Measurements from ENCODE around the gene MGAT1.
"Not testable (repeated sequence)": the region's sequence is repeated elsewhere in the genome, so short reads cannot be mapped to it uniquely, and the experiment has no call there.

Gene MGAT1

GRCh38 chr5:180784497-180785097, 18.0 kb downstream of the MGAT1 start:
- peak; percentile 43 to 57 for DNase-seq

DNA sequence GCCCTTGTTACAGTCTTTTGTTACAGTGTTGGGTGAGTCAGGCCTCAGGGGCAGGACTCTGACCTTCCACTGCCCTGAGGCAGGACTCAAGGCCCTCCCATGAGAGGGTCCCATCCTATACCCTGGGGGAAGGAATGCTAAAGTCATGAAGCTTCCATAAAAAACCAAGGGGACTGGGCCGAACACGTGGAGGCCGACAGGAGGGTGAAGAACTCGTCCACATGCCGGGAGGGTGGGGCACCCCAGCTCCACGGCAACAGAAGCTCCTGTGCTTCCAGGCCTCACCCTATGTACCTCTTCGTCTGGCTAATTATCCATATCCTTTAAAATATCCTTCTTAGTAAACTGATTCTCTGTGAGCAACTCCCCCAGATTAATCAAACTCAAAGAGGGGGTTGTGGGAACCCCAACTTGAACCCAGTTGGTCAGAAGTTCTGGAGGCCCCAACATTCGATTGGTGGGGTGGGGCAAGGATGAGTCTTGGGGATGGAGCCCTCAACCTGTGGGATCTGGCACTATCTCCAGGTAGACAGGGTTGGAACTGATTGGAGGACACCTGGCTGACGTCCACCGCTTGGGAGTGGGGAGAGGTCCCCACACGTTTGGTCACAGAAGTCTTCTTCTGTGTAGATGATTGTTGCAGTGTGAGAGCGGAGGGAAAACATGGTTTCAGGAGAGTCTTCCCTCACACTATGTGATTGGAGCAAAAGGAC, 19.1 kb downstream of the MGAT1 start:
- DNase-seq, result no peak

- DNase-seq, result no peak
Observed at GRCh38 chr5:180782748-180783147, 19.9 kb downstream of the MGAT1 start.

DNA sequence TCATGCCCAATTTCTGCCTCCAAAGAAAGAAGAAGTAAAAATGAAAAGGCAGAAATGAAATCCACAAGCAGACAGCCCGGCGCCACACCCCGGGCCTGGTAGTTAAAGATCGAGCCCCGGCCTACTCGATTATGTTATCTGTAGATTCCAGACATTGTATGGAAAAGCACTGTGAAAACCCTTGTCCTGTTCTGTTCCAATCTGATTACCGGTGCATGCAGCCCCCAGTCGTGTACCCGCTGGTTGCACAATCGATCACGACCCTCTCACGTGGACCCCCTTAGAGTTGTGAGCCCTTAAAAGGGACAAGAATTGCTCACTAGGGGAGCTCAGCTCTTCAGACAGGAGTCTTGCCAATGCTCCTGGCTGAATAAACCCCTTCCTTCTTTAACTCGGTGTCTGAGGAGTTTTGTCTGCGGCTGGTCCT, 20.7 kb downstream of the MGAT1 start:
- not testable (repeated sequence) for DNase-seq

GRCh38 chr5:180779985-180780610, 22.5 kb downstream of the MGAT1 start:
- no peak for DNase-seq

DNA sequence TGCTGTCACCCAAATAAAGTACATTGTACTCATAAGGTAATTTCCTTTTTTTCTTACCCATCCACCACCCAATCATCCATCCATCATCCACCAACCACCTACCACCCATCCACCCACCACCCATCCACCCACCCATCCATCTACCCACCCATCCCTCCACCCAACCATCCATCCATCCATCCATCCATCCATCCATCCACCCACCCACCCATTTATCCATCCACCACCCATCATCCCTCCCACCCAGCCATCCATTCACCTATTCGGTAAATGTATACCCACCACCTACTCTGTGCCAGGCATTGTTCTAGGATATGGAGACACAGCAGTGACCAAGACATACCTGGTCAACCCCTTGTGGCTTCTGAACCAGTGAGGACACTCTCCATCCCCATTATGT, 25.1 kb downstream of the MGAT1 start:
- DNase-seq, result no peak

DNA sequence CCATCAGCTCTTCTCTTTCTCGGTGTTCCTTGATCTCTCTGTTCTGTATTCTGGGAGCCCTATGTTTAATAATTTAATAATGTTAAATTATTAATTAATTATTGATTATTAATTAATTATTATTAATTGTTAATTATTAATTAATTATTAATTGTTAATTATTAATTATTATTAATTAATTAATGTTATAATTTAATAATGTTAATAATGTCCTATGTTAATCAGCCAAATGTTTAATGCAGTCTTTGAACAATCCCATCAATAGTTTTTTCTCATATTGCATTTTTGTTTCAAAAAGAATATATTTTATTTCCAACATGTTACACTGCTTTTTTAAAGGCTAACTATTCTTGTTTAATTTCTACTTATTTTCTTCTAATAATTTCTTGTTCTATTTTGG, 26.2 kb downstream of the MGAT1 start:
- no peak for DNase-seq

GRCh38 chr5:180775624-180776023, 27.0 kb downstream of the MGAT1 start:
- no peak for DNase-seq

DNA sequence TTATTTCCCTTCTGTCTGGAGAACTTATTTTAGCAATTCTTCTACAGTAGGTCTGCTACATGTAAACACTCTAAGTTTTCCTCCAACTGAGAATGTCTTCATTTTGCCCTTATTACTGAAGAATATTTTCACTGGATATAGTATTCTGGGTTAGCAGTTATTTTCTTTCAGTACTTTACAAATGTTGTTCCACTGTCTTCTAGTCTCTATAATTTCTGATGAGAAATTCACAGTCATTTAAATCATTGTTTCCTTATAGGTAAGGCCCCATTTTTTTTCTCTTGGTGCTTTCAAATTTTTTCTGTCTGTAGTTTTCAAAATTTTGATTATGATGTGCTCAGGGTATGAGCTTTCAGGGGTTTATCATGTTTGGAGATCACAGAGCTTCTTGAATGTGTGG, 30.8 kb downstream of the MGAT1 start:
- DNase-seq, result no peak

GRCh38 chr5:180769821-180770220, 32.8 kb downstream of the MGAT1 start:
- DNase-seq, result no peak

DNA sequence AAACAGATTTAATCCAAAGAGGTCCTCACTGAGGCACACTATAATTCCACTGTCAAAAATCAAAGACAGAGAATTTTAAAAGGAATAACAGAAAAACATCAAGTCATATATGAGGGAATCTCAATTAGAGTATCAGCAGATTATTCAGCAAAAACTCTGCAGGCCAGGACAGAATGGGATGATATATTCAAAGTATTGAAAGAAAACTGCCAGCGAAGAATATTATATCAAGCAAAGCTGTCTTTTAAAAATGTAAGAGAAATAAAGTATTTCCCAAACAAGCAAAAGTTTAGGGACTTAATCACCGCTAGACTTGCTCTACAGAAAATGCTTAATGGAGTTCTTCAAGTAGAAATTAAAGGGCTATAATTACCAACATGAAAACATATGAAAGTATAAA, 47.0 kb downstream of the MGAT1 start:
- DNase-seq, result no peak

GRCh38 chr5:180744253-180744652, 58.4 kb downstream of the MGAT1 start:
- DNase-seq, result no peak

DNA sequence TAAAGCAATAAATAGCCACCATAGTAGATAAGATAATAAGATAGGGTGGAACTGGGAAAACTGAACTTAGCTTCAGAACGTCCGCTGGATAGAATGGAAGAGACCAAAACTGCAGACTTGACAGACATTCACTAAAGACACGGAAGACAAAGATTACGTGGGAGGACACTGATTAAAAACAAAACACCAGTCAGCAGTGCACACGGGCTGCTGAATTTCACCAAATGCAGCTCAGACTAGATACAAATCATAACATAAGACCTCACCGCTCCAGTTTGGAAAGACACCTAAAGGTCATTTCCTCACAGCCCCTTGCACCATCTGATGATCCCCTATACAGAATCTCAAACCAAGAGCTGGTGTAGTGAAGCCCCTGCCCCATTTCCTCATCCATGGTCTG, 59.9 kb downstream of the MGAT1 start:
- no peak for DNase-seq

DNA sequence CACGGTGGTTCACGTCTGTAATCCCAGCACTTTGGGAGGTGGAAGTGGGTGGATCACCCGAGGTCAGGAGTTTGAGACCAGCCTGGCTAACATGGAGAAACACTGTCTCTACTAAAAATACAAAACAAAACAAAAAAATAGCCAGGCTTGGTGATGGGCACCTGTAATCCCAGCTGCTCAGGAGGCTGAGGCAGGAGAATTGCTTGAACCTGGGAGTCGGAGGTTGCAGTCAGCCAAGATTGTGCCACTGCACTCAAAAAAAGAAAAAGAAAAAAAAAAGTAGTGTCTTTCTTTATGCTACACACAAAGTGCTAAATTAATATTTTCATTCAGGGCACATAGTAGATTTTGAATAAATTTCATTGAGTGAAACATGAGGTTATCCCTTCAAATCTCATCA, 61.7 kb downstream of the MGAT1 start:
- not testable (repeated sequence) for DNase-seq

- DNase-seq, result no peak
Observed at GRCh38 chr5:180739958-180740357, 62.6 kb downstream of the MGAT1 start, which contains the start of gene OR2Y1. Gene OR2Y1 (minus strand): TSS chr5:180740058. CDS start chr5:180740058, 0 bp downstream.

- no peak for DNase-seq
Observed at GRCh38 chr5:180739271-180739670, 63.3 kb downstream of the MGAT1 start.

DNA sequence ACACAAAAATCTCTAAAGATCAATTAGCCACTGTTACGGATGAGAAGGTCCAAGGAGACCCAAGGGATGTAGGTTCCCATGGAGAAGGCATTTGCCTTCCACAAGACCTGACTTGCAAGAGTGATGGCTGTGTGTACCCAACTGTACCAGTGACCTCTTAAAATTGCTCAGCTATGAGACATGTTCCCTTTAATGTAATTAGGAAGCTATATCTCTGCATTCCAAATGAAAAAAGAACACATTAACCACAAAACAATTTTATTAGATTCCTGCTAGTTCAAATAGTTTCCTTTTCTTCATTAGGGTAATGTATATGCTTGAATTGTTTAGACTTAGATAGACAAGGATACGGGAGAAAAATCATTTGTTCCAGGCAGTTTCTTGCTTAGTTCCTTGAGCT, 66.1 kb downstream of the MGAT1 start:
- DNase-seq, result no peak

Measured in NCI-H2081 (cell line).